Measurements from ENCODE around the gene ENTPD5. TPM values are rescaled to one million over a fixed set of nuclear protein-coding genes. Genes with fewer than 3 reads are reported as not detected.

Gene ENTPD5
- total RNA-seq, 1 experiment from 2014 or later, result 6.8 TPM

- Histone ChIP-seq H3K9me3 (ENCODE audit: control insufficient read depth, low read depth, low read length) (no peaks in the 10 kb centered on the region), H3K4ac (ENCODE audit: low read depth, low read length) (no peak overlapping the region), H2BK5ac (ENCODE audit: insufficient read length, low read length) (no peak overlapping the region), H3K56ac (ENCODE audit: insufficient read length, low read depth, low read length) (no peak overlapping the region), H3K79me2 (ENCODE audit: insufficient read depth, low read length) (no peaks in the 10 kb centered on the region), H3K18ac (ENCODE audit: insufficient read length, low read depth, low read length) (no peak overlapping the region), H4K5ac (ENCODE audit: insufficient read length, low read depth, low read length) (no peak overlapping the region), H3K79me1 (ENCODE audit: insufficient read depth, low read depth, low read length, poor library complexity, severe bottlenecking) (no peaks in the 10 kb centered on the region), H4K8ac (replicated peaks; ENCODE audit: insufficient read length, low read depth, low read length) (no peak overlapping the region), H3K4me1 (ENCODE audit: insufficient read depth, low read length) (no peaks in the 10 kb centered on the region), H3T11ph (ENCODE audit: low read length) (no peak overlapping the region), H3K23ac (ENCODE audit: insufficient read length, low read depth, low read length) (no peak overlapping the region), H4K20me1 (ENCODE audit: control insufficient read depth, insufficient read depth, insufficient read length) (no peaks in the 10 kb centered on the region), H2BK12ac (ENCODE audit: insufficient read length, low read depth, low read length) (no peak overlapping the region), H3K9ac (ENCODE audit: extremely low read depth, insufficient read length, low read length) (no peak overlapping the region), H2BK15ac (ENCODE audit: low read depth, low read length) (no peak overlapping the region), H2AFZ (ENCODE audit: low read length) (no peak overlapping the region), H4K91ac (ENCODE audit: insufficient read length, low read depth, low read length) (no peak overlapping the region), H3K14ac (ENCODE audit: insufficient read depth, low read length) (no peak overlapping the region), H3K27me3 (ENCODE audit: insufficient read depth, low read length) (no peaks in the 10 kb centered on the region), H2BK120ac (ENCODE audit: low read depth, low read length, poor library complexity, severe bottlenecking) (no peak overlapping the region), H3K23me2 (ENCODE audit: insufficient read length, low read depth, low read length, poor library complexity, severe bottlenecking) (no peaks in the 10 kb centered on the region), H3K27ac (ENCODE audit: insufficient read length, low read depth, low read length) (no peak overlapping the region), H3K4me2 (ENCODE audit: insufficient read depth, insufficient read length, low read length) (no peak overlapping the region), H2BK20ac (ENCODE audit: low read depth, low read length, poor library complexity, severe bottlenecking) (no peak overlapping the region), H2AK5ac (ENCODE audit: insufficient read length, low read length) (no peak overlapping the region)
- Mint-ChIP-seq H3K9me3 (no peaks in the 10 kb centered on the region), H3K27ac (no peak overlapping the region), H3K27me3 (ENCODE audit: low read depth) (no peaks in the 10 kb centered on the region), H3K4me3 (no peak overlapping the region), H3K36me3 (ENCODE audit: insufficient read depth in 1 of 3, low read depth in 3 of 3) (peaks cover under 1 to 22% (median 17%) of the 10 kb centered on the region in 3 experiments; a peak in 5 of 7 replicates), H3K4me1 (peaks cover 0 to 3% of the 10 kb centered on the region in 2 experiments; a peak in 1 of 4 replicates)
- no CpG with 5 or more reads among the region's 2 CpGs for WGBS (ENCODE audit: extremely low coverage, insufficient read length, low lambda C conversion rate)
- TF ChIP-seq CTCF (conservative IDR thresholded peaks at IDR 0.05), result no peak
- no peak for DNase-seq
Observed at GRCh38 chr14:73968885-73969284, 50.2 kb downstream of the ENTPD5 start.
